Measurements from ENCODE around the gene MRTFA.

GRCh38 chr22:40479887-40480538 is 156.5 kb downstream of the MRTFA start:
- no peak; the same call in 1 of the 2 replicates for TF ChIP-seq CTCF (conservative IDR thresholded peaks at IDR 0.05)
- TF ChIP-seq EZH2 (IDR thresholded peaks at IDR 0.05; ENCODE audit: low read depth) = no peak

Measured in PC-9 (cell line).